K562 (cell line): ENCODE results near the gene SEC16A. TPM values are rescaled to one million over a fixed set of nuclear protein-coding genes. Genes with fewer than 3 reads are reported as not detected.
A peak's percentile ranks its signal among the peaks of the same experiment; 100 is the strongest.

Experiments used
- ATAC-seq: fragments of 200-7000 bp; cut with Tn5 transposase; 3 replicates; pipeline ENCODE4 v1.9.1; 2020; ENCODE audit warnings: moderate library complexity
- BruUV-seq: library from RNA; stranded (reverse); fragments of 400-500 nt; replicated peaks from 2 replicates; lab custom pipeline; 2021; lab: Mats Ljungman, UMichigan
- CTCF ChIA-PET: fragments of 300-600 bp; formaldehyde crosslinking; extraction: SDS; loops from one replicate; lab custom pipeline; 2021; ENCODE audit warnings: low intra/inter-chr PET ratio; lab: Yijun Ruan, JAX
- POLR2A ChIA-PET: fragments of 300-600, 350-650 bp; sonication (Branson Sonifier 250); formaldehyde crosslinking; extraction: SDS; loops from one replicate; lab custom pipeline; 2021; ENCODE audit warnings: antibody characterized with exemption, inconsistent platforms; lab: Yijun Ruan, JAX
- DNase-seq, 4 experiments: peaks; one replicate each; pipeline versions ENCODE4 v3.0.0 to v3.0.0-alpha.2; 2011 to 2018; ENCODE audit warnings: low spot score in 3 of 4, mixed read lengths in 3 of 4; ENCODE audit errors: extremely low read depth in 1 of 4
- FAIRE-seq: peaks from 2 replicates; lab custom pipeline; 2011; peaks lifted over from hg19 to GRCh38; lab: Jason Lieb, UNC
- H2AFZ ChIP-seq: 2 replicates; pipeline ENCODE4 v1.6.0; 2011; ENCODE audit warnings: low read depth, low read length, control low read depth, inconsistent platforms
- H3K27ac ChIP-seq: fragments of 200-600 bp; 3 replicates; pipeline ENCODE4 v1.8.0; 2011; ENCODE audit warnings: low read depth, mild to moderate bottlenecking, control low read depth, inconsistent platforms, low read length, moderate library complexity, mixed read lengths; ENCODE audit errors: extremely low read depth
- H3K27me3 ChIP-seq, 2 experiments: fragments of 300-600 bp in 1 of 2; 2 replicates in 1 of 2; 3 replicates in 1 of 2; pipeline versions ENCODE4 v1.6.0 to v1.8.0; 2011; ENCODE audit warnings: inconsistent platforms in 2 of 2, low read length in 2 of 2, mild to moderate bottlenecking in 1 of 2, mixed read lengths in 1 of 2, moderate library complexity in 1 of 2; ENCODE audit not compliant: control insufficient read depth in 2 of 2, insufficient read depth in 2 of 2
- H3K36me3 ChIP-seq: fragments of 300-600 bp; 3 replicates; pipeline ENCODE4 v1.8.0; 2011; ENCODE audit warnings: mild to moderate bottlenecking, low read length, inconsistent platforms; ENCODE audit not compliant: control insufficient read depth, insufficient read depth
- H3K4me1 ChIP-seq, 2 experiments: fragments of 200-600 bp in 1 of 2; replicated peaks in 1 of 2; 2 replicates in 1 of 2; 3 replicates in 1 of 2; pipeline versions ENCODE4 v1.5.1 to v1.8.0; 2011; ENCODE audit warnings: inconsistent platforms in 2 of 2, low read length in 2 of 2, mild to moderate bottlenecking in 1 of 2, mixed read lengths in 1 of 2, moderate library complexity in 1 of 2; ENCODE audit not compliant: control insufficient read depth in 2 of 2, insufficient read depth in 2 of 2
- H3K4me2 ChIP-seq: 2 replicates; pipeline ENCODE4 v1.6.1; 2011; ENCODE audit warnings: low read length, control low read depth, inconsistent platforms, mixed read lengths; ENCODE audit not compliant: insufficient read depth
- H3K4me3 ChIP-seq: fragments of 200-600 bp; sonication (generic), shearing (Covaris generic); 2 replicates; pipeline ENCODE4 v1.5.1; 2016; ENCODE audit warnings: control low read depth, inconsistent platforms
- H3K79me2 ChIP-seq: fragments of 200-600 bp; 3 replicates; pipeline ENCODE4 v1.8.0; 2011; ENCODE audit warnings: low read length, inconsistent platforms; ENCODE audit not compliant: control insufficient read depth, insufficient read depth
- H3K9ac ChIP-seq, 2 experiments: 2 replicates each; pipeline versions ENCODE4 v1.6.0 to v1.6.1; 2011; ENCODE audit warnings: low read depth in 2 of 2, low read length in 2 of 2, control low read depth in 1 of 2, inconsistent platforms in 1 of 2, mild to moderate bottlenecking in 1 of 2, mixed read lengths in 1 of 2; ENCODE audit not compliant: insufficient read depth in 1 of 2
- H3K9me1 ChIP-seq: one replicate; pipeline ENCODE4 v1.6.0; 2011; ENCODE audit warnings: inconsistent platforms, mild to moderate bottlenecking, low read length, moderate library complexity; ENCODE audit not compliant: control insufficient read depth, insufficient read depth
- H3K9me3 ChIP-seq: replicated peaks from 2 replicates; pipeline ENCODE4 v1.5.1; 2011; ENCODE audit warnings: low read depth, low read length, inconsistent platforms; ENCODE audit not compliant: control insufficient read depth, insufficient read depth
- H4K20me1 ChIP-seq: replicated peaks from 2 replicates; pipeline ENCODE4 v1.6.1; 2011; ENCODE audit warnings: low read length, inconsistent platforms, mixed read lengths; ENCODE audit not compliant: control insufficient read depth, insufficient read depth
- EP400 ChIP-seq: fragments of 450-650 bp; IDR thresholded peaks from 2 replicates; pipeline ENCODE4 v1.6.1; 2017; ENCODE audit warnings: antibody characterized with exemption, mild to moderate bottlenecking, moderate library complexity
- KDM5B ChIP-seq: fragments of 200-600 bp; sonication (generic); IDR thresholded peaks from 2 replicates; pipeline ENCODE4 v1.6.1; 2012; ENCODE audit warnings: low read depth, mild to moderate bottlenecking, moderate library complexity, low read length, control low read depth, inconsistent platforms; ENCODE audit not compliant: insufficient replicate concordance
- LEF1 ChIP-seq: fragments of 450-650 bp; IDR thresholded peaks from 2 replicates; pipeline ENCODE4 v1.6.1; 2016; ENCODE audit warnings: mild to moderate bottlenecking
- MAZ ChIP-seq, 2 experiments: fragments of 450-650 bp in 1 of 2; sonication (generic) in 1 of 2; formaldehyde crosslinking; IDR thresholded peaks in 1 of 2; conservative IDR thresholded peaks in 1 of 2; 2 replicates each; pipeline versions ENCODE4 v1.4.0 to v1.5.0; 2020; ENCODE audit warnings: mild to moderate bottlenecking in 1 of 2, missing genetic modification reagents in 1 of 2
- MCM5 ChIP-seq: fragments of 450-650 bp; IDR thresholded peaks from 2 replicates; pipeline ENCODE4 v1.6.1; 2016; ENCODE audit warnings: low read depth
- NFRKB ChIP-seq: fragments of 450-650 bp; IDR thresholded peaks from 2 replicates; pipeline ENCODE4 v1.6.1; 2016; ENCODE audit warnings: low read depth
- PURB ChIP-seq: sonication (generic); formaldehyde crosslinking; IDR thresholded peaks from 2 replicates; pipeline ENCODE4 v1.9.0; 2021; ENCODE audit warnings: low read depth, mild to moderate bottlenecking, missing genetic modification reagents
- RFX1 ChIP-seq: fragments of 450-650 bp; IDR thresholded peaks from 2 replicates; pipeline ENCODE4 v1.6.1; 2016; ENCODE audit warnings: mild to moderate bottlenecking, moderate library complexity
- RUNX1 ChIP-seq: sonication (generic); IDR thresholded peaks from 2 replicates; pipeline ENCODE4 v1.6.1; 2016; ENCODE audit warnings: antibody characterized with exemption, low read depth
- SAP30 ChIP-seq: fragments of 200-600 bp; sonication (generic); IDR thresholded peaks from 2 replicates; pipeline ENCODE4 v1.6.1; 2012; ENCODE audit warnings: borderline replicate concordance, low read depth, mild to moderate bottlenecking, moderate library complexity, low read length, control low read depth, inconsistent platforms; ENCODE audit not compliant: insufficient read depth, poor library complexity, severe bottlenecking
- SIN3A ChIP-seq, 2 experiments: fragments of 150-350 bp in 1 of 2; IDR thresholded peaks; 2 replicates each; pipeline ENCODE4 v1.6.1; 2011 to 2016; ENCODE audit warnings: borderline replicate concordance in 2 of 2, low read depth in 2 of 2, low read length in 2 of 2, mild to moderate bottlenecking in 2 of 2, moderate library complexity in 2 of 2; ENCODE audit not compliant: control insufficient read depth in 1 of 2
- SMAD1 ChIP-seq: fragments of 150-350 bp; IDR thresholded peaks from 2 replicates; pipeline ENCODE4 v1.6.1; 2014; ENCODE audit warnings: low read length, low read depth; ENCODE audit not compliant: partially characterized antibody
- SMARCA5 ChIP-seq: fragments of 450-650 bp; IDR thresholded peaks from 2 replicates; pipeline ENCODE4 v1.6.1; 2016
- SRSF9 ChIP-seq: fragments of 200-400 bp; formaldehyde crosslinking; IDR thresholded peaks from 2 replicates; pipeline ENCODE4 v1.6.1; 2017; ENCODE audit warnings: low read depth, low read length, borderline replicate concordance
- STAT6 ChIP-seq: sonication (generic); formaldehyde crosslinking; IDR thresholded peaks from 2 replicates; pipeline ENCODE4 v1.8.1; 2023; ENCODE audit warnings: mild to moderate bottlenecking, missing genetic modification reagents
- TFAP4 ChIP-seq: sonication (generic); formaldehyde crosslinking; IDR thresholded peaks from 2 replicates; pipeline ENCODE4 v1.8.0; 2022; ENCODE audit warnings: missing genetic modification reagents, mild to moderate bottlenecking, moderate library complexity, borderline replicate concordance
- U2AF1 ChIP-seq: fragments of 200-400 bp; formaldehyde crosslinking; optimal IDR thresholded peaks from 2 replicates; pipeline ENCODE3; 2017; ENCODE audit warnings: mild to moderate bottlenecking, low read depth, low read length, moderate library complexity
- WGBS: fragments of 100-300 bp; shearing (Covaris generic); methylation state at CpG from one replicate; pipeline ENCODE4 v1.1.6; 2016; ENCODE audit warnings: low coverage, mixed read lengths; ENCODE audit not compliant: insufficient coverage; ENCODE audit errors: missing lambda C conversion rate; 5-methylcytosine and 5-hydroxymethylcytosine counted together
- in situ Hi-C: fragments of 300-500 bp; cut with MboI; formaldehyde crosslinking; loops from 4 replicates; pipeline ENCODE4 v1.15.0; 2018; ENCODE audit warnings: inconsistent platforms, mixed read lengths
- intact Hi-C: fragments of 100-400 bp; cut with micrococcal nuclease; formaldehyde crosslinking; loops from 2 replicates; pipeline ENCODE4 v1.14.2; 2022
- polyA plus RNA-seq, 8 experiments: library from polyadenylated mRNA; depleted of rRNA in 4 of 8; stranded (reverse) in 5 of 8; unstranded in 3 of 8; fragments of >200 nt; fragmentation: Nextera tagmentation in 2 of 8; fragmentation: Illumina TruSeq in 1 of 8; extraction: Ambion mirVana in 2 of 8; extraction: Trizol in 1 of 8; gene quantifications; 2 replicates each; pipeline versions ENCODE4 v1.2.1 to v1.2.3, GENCODE V29; 2011 to 2014; ENCODE audit warnings: inconsistent platforms in 1 of 8, missing spikeins in 1 of 8
- total RNA-seq, 7 experiments: library from RNA; depleted of rRNA in 6 of 7; stranded (reverse); fragments of >200 nt in 6 of 7; fragmentation: Illumina TruSeq in 2 of 7; extraction: Trizol in 2 of 7; gene quantifications; 2 replicates each; pipeline versions ENCODE4 v1.2.1 to v1.2.3, GENCODE V29; 2011 to 2021; ENCODE audit warnings: low replicate concordance in 1 of 7

The SEC16A gene
- total and polyA plus RNA-seq, 9 of the 15 experiments (the other 6 are each of a cell fraction or from before 2014, with no cell fraction given) = 8.3 to 62.8 (median 14.0) TPM

- peak; percentile 97 for FAIRE-seq
- H3K9ac ChIP-seq = peak overlapping the region; percentile 70 to 93
- in situ Hi-C loops = no loop called here
- peaks cover 6% of the 10 kb centered on the region for H3K9me1 ChIP-seq
- no peaks in the 10 kb centered on the region for H3K27me3 ChIP-seq
- no peaks in the 10 kb centered on the region for H4K20me1 ChIP-seq
- H3K4me3 ChIP-seq = peak overlapping the region; percentile 28
- peaks cover 16 to 67% of the 10 kb centered on the region in 2 experiments for H3K4me1 ChIP-seq
- H3K79me2 ChIP-seq = peaks cover 7% of the 10 kb centered on the region; the same call in 1 of the 3 replicates
- 38% methylated on average over 42 of the region's 46 CpGs for WGBS
- ChIA-PET POLR2A (no interaction called here), CTCF (no interaction called here)
- no peaks in the 10 kb centered on the region for H3K9me3 ChIP-seq
- intact Hi-C loops = loop anchor here (2.0 kb wide), 1 partner anchor 35 kb away; the partner anchor contains the start of gene NOTCH1
- peak overlapping the region; percentile 76 for H2AFZ ChIP-seq
- peak; percentile 53 to 88 (median 70) for DNase-seq
- peak overlapping the region; percentile 74 for H3K4me2 ChIP-seq
- peak; percentile 64 for ATAC-seq
- peak overlapping the region; percentile 78 for H3K27ac ChIP-seq
- BruUV-seq = TSS peak; percentile 84
- H3K36me3 ChIP-seq = peaks cover 70% of the 10 kb centered on the region; the same call in 2 of the 3 replicates
- no peak for TF ChIP-seq STAT6 (CRISPR knock-in tag)
- peak; percentile 37 for TF ChIP-seq SAP30
- TF ChIP-seq SIN3A (IDR thresholded peaks at IDR 0.05; ENCODE audit: borderline replicate concordance in 2 of 2, control insufficient read depth in 1 of 2, low read depth in 2 of 2, low read length in 2 of 2) = 0 out of 4 replicates have a peak, but pooled peaks of 1 of the 2 experiments have one; percentile 35
- no peak for TF ChIP-seq PURB
- TF ChIP-seq KDM5B = peak; percentile 55
- TF ChIP-seq RFX1 = peak; percentile 78
- peak; percentile 50; the same call in 1 of the 2 replicates for TF ChIP-seq NFRKB
- TF ChIP-seq SMARCA5 = no peak
- TF ChIP-seq LEF1 = no peak
- TF ChIP-seq EP400 = peak; percentile 83
- TF ChIP-seq U2AF1 = no peak
- 0 out of 4 replicates have a peak, but pooled peaks have one; percentile 0 to 30 for TF ChIP-seq MAZ (CRISPR knock-in tag; conservative IDR thresholded peaks at IDR 0.05 in 1 of 2, IDR thresholded peaks at IDR 0.05 in 1 of 2)
- peak; percentile 79; the same call in 1 of the 2 replicates for TF ChIP-seq TFAP4 (CRISPR knock-in tag)
- no peak for TF ChIP-seq MCM5
- no peak for TF ChIP-seq SMAD1
- TF ChIP-seq RUNX1 = no peak
- no peak for TF ChIP-seq SRSF9
These were observed 29.1 kb upstream of the SEC16A start for GRCh38 chr9:136511670-136512592.
